Measurements from ENCODE around the gene DAP.

GRCh38 chr5:10672146-10673016 is 88.7 kb downstream of the DAP start:
- TF ChIP-seq, protein P1, sequence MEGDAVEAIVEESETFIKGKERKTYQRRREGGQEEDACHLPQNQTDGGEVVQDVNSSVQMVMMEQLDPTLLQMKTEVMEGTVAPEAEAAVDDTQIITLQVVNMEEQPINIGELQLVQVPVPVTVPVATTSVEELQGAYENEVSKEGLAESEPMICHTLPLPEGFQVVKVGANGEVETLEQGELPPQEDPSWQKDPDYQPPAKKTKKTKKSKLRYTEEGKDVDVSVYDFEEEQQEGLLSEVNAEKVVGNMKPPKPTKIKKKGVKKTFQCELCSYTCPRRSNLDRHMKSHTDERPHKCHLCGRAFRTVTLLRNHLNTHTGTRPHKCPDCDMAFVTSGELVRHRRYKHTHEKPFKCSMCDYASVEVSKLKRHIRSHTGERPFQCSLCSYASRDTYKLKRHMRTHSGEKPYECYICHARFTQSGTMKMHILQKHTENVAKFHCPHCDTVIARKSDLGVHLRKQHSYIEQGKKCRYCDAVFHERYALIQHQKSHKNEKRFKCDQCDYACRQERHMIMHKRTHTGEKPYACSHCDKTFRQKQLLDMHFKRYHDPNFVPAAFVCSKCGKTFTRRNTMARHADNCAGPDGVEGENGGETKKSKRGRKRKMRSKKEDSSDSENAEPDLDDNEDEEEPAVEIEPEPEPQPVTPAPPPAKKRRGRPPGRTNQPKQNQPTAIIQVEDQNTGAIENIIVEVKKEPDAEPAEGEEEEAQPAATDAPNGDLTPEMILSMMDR (conservative IDR thresholded peaks at IDR 0.05): no peak
- no peak for TF ChIP-seq EZH2 (IDR thresholded peaks at IDR 0.05; ENCODE audit: low read depth)

Measured in PC-9 (cell line).